Endothelial cell of umbilical vein (primary cell): ENCODE results near the gene BSG. TPM values are rescaled to one million over a fixed set of nuclear protein-coding genes. Genes with fewer than 3 reads are reported as not detected.

ENCODE experiments used
- BruUV-seq: library from RNA; stranded (reverse); fragments of 400-500 nt; replicated peaks from 2 replicates; lab custom pipeline; 2021; lab: Mats Ljungman, UMichigan
- CTCF ChIA-PET: fragments of 300-600, 350-600 bp; sonication (Branson Sonifier 250); formaldehyde crosslinking; loops from one replicate; lab custom pipeline; 2021; ENCODE audit warnings: antibody characterized with exemption, inconsistent platforms; lab: Charles Lee
- POLR2A ChIA-PET: fragments of 300-600, 350-600 bp; sonication (Branson Sonifier 250); formaldehyde crosslinking; loops from one replicate; lab custom pipeline; 2021; ENCODE audit warnings: antibody characterized with exemption, inconsistent platforms; lab: Charles Lee
- DNase-seq: peaks from one replicate; pipeline ENCODE4 v3.0.0-alpha.2; 2011; ENCODE audit warnings: low read depth, low spot score
- FAIRE-seq: peaks from 2 replicates; lab custom pipeline; 2011; peaks lifted over from hg19 to GRCh38; lab: Jason Lieb, UNC
- H2AFZ ChIP-seq: 2 replicates; pipeline ENCODE4 v1.6.0; 2012; ENCODE audit warnings: low read depth, low read length, control low read depth, inconsistent platforms
- H3K27ac ChIP-seq: 2 replicates; pipeline ENCODE4 v1.5.1; 2011; ENCODE audit warnings: low read depth, mild to moderate bottlenecking, control low read depth, low read length, moderate library complexity; ENCODE audit not compliant: insufficient read depth
- H3K27me3 ChIP-seq, 2 experiments: 2 replicates each; pipeline versions ENCODE4 v1.6.0 to v1.6.1; 2011; ENCODE audit warnings: low read length in 2 of 2, mixed read lengths in 1 of 2; ENCODE audit not compliant: control insufficient read depth in 2 of 2, insufficient read depth in 2 of 2
- H3K36me3 ChIP-seq, 2 experiments: 2 replicates in 1 of 2; 3 replicates in 1 of 2; pipeline ENCODE4 v1.5.1; 2011; ENCODE audit warnings: low read length in 2 of 2, mild to moderate bottlenecking in 1 of 2, moderate library complexity in 1 of 2; ENCODE audit not compliant: control insufficient read depth in 2 of 2, insufficient read depth in 2 of 2; ENCODE audit errors: extremely low read depth in 1 of 2
- H3K4me1 ChIP-seq: 3 replicates; pipeline ENCODE4 v1.5.1; 2011; ENCODE audit warnings: mild to moderate bottlenecking, low read length; ENCODE audit not compliant: control insufficient read depth, insufficient read depth; ENCODE audit errors: extremely low read depth
- H3K4me2 ChIP-seq: 2 replicates; pipeline ENCODE4 v1.6.1; 2011; ENCODE audit warnings: low read length, control low read depth, mixed read lengths; ENCODE audit not compliant: insufficient read depth
- H3K4me3 ChIP-seq, 3 experiments: fragments of 200-600 bp in 1 of 3; sonication (generic), shearing (Covaris generic) in 1 of 3; replicated peaks in 1 of 3; 2 replicates each; pipeline ENCODE4 v1.5.1; 2011 to 2016; ENCODE audit warnings: control low read depth in 3 of 3, low read length in 3 of 3, mild to moderate bottlenecking in 2 of 3, inconsistent platforms in 1 of 3, low read depth in 1 of 3, moderate library complexity in 1 of 3; ENCODE audit not compliant: insufficient read depth in 1 of 3
- H3K79me2 ChIP-seq: 2 replicates; pipeline ENCODE4 v1.6.0; 2012; ENCODE audit warnings: low read length, inconsistent platforms; ENCODE audit not compliant: control insufficient read depth, insufficient read depth
- H3K9ac ChIP-seq: replicated peaks from 2 replicates; pipeline ENCODE3; 2011; ENCODE audit warnings: low read length, control low read depth; ENCODE audit not compliant: insufficient read depth; ENCODE audit errors: extremely low read depth
- H3K9me1 ChIP-seq: replicated peaks from 3 replicates; pipeline ENCODE4 v1.6.0; 2011; ENCODE audit warnings: mild to moderate bottlenecking, low read length; ENCODE audit not compliant: control insufficient read depth, insufficient read depth; ENCODE audit errors: extremely low read depth
- H3K9me3 ChIP-seq: replicated peaks from 2 replicates; pipeline ENCODE4 v1.5.1; 2012; ENCODE audit warnings: low read length, inconsistent platforms; ENCODE audit not compliant: control insufficient read depth, insufficient read depth
- H4K20me1 ChIP-seq: replicated peaks from 2 replicates; pipeline ENCODE3; 2011; ENCODE audit warnings: mild to moderate bottlenecking, low read length; ENCODE audit not compliant: control insufficient read depth, insufficient read depth; ENCODE audit errors: extremely low read depth
- CTCF ChIP-seq, 2 donors: IDR thresholded peaks; 1 replicate in 1 of 2; 2 replicates in 1 of 2; pipeline ENCODE4 v1.5.1; 2011; ENCODE audit warnings: low read length in 2 of 2, mild to moderate bottlenecking in 2 of 2, moderate library complexity in 2 of 2, control low read depth in 1 of 2, inconsistent platforms in 1 of 2, low read depth in 1 of 2; ENCODE audit not compliant: insufficient read depth in 1 of 2; ENCODE audit errors: extremely low read depth in 1 of 2
- EZH2 ChIP-seq: IDR thresholded peaks from 2 replicates; pipeline ENCODE4 v1.6.1; 2012; ENCODE audit warnings: borderline replicate concordance, low read depth, mild to moderate bottlenecking, moderate library complexity, low read length, inconsistent platforms; ENCODE audit not compliant: severe bottlenecking
- FOS ChIP-seq: IDR thresholded peaks from 2 replicates; pipeline ENCODE4 v1.6.1; 2011; ENCODE audit warnings: mild to moderate bottlenecking, low read length, moderate library complexity, borderline replicate concordance; ENCODE audit not compliant: insufficient read depth
- GATA2 ChIP-seq: IDR thresholded peaks from 2 replicates; pipeline ENCODE4 v1.7.0; 2011; ENCODE audit warnings: low read depth, mild to moderate bottlenecking, moderate library complexity, mixed read lengths, low read length; ENCODE audit not compliant: insufficient read length, insufficient read depth
- JUN ChIP-seq: IDR thresholded peaks from 2 replicates; pipeline ENCODE4 v1.6.1; 2011; ENCODE audit warnings: borderline replicate concordance, low read depth; ENCODE audit not compliant: insufficient read length, insufficient read depth
- MAX ChIP-seq: IDR thresholded peaks from 2 replicates; pipeline ENCODE4 v1.6.1; 2011; ENCODE audit not compliant: insufficient read depth, insufficient read length
- MYC ChIP-seq: IDR thresholded peaks from one replicate; pipeline ENCODE4 v1.6.1; 2011; ENCODE audit warnings: mild to moderate bottlenecking, low read depth, low read length
- POLR2A ChIP-seq: IDR thresholded peaks from 2 replicates; pipeline ENCODE4 v1.6.1; 2012; ENCODE audit warnings: low read depth, mild to moderate bottlenecking, control low read depth, low read length
- POLR2AphosphoS5 ChIP-seq: IDR thresholded peaks from 2 replicates; pipeline ENCODE4 v1.6.1; 2012; ENCODE audit warnings: low read depth, mild to moderate bottlenecking, control low read depth, low read length, moderate library complexity; ENCODE audit not compliant: insufficient read depth
- dilution Hi-C: fragments of 300-500 bp; cut with MboI; formaldehyde crosslinking; loops from one replicate; pipeline ENCODE4 v1.15.0; 2019; ENCODE audit warnings: low sequenced_read_pairs; ENCODE audit not compliant: extremely low pct_ligation_motif_present
- intact Hi-C: fragments of 100-400 bp; cut with micrococcal nuclease; formaldehyde crosslinking; loops from one replicate; pipeline ENCODE4 v1.10.0; 2022
- polyA plus RNA-seq, 4 experiments: library from polyadenylated mRNA; depleted of rRNA in 3 of 4; stranded (reverse) in 3 of 4; unstranded in 1 of 4; fragments of >200 nt; gene quantifications; 2 replicates each; pipeline versions ENCODE4 v1.2.1 to v1.2.3, GENCODE V29; 2011 to 2012; ENCODE audit warnings: missing spikeins in 1 of 4
- total RNA-seq: library from RNA; stranded (reverse); gene quantifications from 2 replicates; pipeline ENCODE4 v1.2.3, GENCODE V29; 2021

BSG gene
- total and polyA plus RNA-seq, 2 donors (not counting 3 experiments of a cell fraction or from before 2014, with no cell fraction given): 485 to 661 TPM

GRCh38 chr19:595326-596262, 23.2 kb downstream of the BSG start:
- no peaks in the 10 kb centered on the region for H4K20me1 ChIP-seq

More at GRCh38 chr19:595326-596262, 23.2 kb downstream of the BSG start:
- no peak for DNase-seq
- H3K9ac ChIP-seq: no peak overlapping the region
- no peaks in the 10 kb centered on the region for H3K9me3 ChIP-seq
- no TSS peak for BruUV-seq
- ChIA-PET CTCF (interaction anchor here (1.4 kb wide), 1 partner anchor 12 kb away, joined by 6 read pairs; no protein-coding TSS in a partner anchor), POLR2A (no interaction called here)
- H3K27me3 ChIP-seq: peaks cover 2 to 5% of the 10 kb centered on the region in 2 experiments
- no peak overlapping the region for H3K4me3 ChIP-seq
- intact Hi-C loops (no loop called here), dilution Hi-C loops (no loop called here)
- no peak overlapping the region for H3K27ac ChIP-seq
- TF ChIP-seq MAX (no peak), MYC (no peak), CTCF (IDR thresholded peaks at IDR 0.05; ENCODE audit: extremely low read depth in 1 of 2, insufficient read depth in 1 of 2, low read depth in 1 of 2, low read length in 2 of 2) (no peak), FOS (no peak), GATA2 (no peak), POLR2AphosphoS5 (no peak), JUN (no peak), POLR2A (no peak), EZH2 (no peak)
- H3K4me2 ChIP-seq: no peak overlapping the region
- no peaks in the 10 kb centered on the region for H3K79me2 ChIP-seq
- no peaks in the 10 kb centered on the region for H3K4me1 ChIP-seq
- H2AFZ ChIP-seq: no peak overlapping the region
- H3K9me1 ChIP-seq: no peaks in the 10 kb centered on the region
- FAIRE-seq: no peak
- H3K36me3 ChIP-seq: no peaks in the 10 kb centered on the region
